AML-193 (cell line): ENCODE data around the gene CACNA2D2.

Experiments used
- DNase-seq, 2 experiments: peaks; one replicate each; lab custom pipeline; 2025; lab: John Stamatoyannopoulos, UW

CACNA2D2 gene

DNA sequence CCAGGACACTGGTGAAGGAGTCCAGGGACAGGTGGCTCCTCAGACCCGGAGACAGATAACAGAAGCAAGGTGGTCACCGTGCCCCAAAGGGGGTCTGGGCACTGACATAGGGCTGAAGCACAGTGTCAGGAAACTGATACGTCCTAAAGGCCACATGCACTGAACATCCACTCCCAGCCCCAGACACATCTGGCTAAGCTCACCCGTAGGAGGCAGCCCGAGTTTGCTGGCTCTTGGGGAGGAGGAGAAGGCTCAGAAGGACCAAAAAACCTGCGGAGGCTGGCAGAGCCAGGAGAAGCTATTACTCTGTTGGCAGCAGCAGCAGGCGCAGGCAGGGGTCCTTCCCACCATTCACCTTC, 1.2 kb downstream of the CACNA2D2 start:
- no peak for DNase-seq

DNA sequence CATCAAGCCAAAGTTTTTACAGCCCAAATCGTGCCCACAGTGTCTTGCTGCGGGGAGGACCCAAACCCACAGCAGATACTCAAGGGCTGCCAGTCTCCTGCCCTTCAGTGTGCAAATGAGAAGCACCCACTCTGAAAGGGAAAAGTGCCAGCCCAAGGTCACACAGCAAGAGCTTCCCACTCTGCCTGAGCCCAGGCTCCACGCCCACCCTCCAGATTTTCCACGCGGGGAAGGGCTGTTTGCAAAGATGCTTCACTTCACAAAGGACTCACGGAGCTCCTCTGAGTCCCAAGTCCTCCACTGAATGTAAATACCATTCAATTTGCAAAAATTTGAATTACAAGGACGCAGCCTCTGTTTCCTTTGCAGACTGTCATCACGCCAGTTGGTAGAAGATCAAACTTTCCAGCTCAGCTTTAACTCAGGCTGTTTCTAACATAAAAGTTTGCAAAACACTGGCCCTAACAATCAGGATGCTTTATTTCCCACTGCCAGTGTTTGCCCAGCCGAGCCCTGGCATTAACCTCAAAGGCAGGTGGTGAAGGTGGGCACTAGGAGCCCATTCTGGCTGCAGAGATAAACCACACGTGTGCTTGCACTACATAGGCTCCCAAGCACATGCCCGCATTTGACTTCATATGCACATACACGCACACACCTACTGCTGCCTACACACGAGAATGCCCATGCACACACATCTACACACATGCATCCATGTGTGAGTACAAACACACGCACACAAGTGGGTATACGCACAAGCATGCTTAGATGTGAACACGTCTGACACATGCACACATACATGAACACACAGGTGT, 7.6 kb downstream of the CACNA2D2 start:
- no peak for DNase-seq

DNA sequence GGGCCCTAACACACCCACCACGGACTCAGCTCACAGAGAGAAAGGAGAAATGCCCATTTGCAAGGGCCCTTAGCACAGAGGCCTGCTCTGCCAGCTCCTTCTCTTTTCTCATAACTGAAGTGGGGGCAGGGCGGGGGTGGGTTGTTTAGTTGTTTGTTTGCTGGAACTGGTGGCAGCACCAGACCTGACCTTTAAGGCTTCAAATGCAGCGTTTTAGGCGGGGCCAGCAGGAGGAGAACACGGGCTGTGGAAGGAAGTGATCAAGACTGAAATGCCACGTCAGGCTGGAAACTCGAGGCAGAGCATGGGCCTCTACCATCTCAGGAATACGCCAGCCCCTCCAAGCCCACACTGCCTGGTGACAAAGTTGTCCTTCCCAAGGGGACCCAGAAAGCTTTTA, 9.3 kb downstream of the CACNA2D2 start:
- no peak for DNase-seq

DNA sequence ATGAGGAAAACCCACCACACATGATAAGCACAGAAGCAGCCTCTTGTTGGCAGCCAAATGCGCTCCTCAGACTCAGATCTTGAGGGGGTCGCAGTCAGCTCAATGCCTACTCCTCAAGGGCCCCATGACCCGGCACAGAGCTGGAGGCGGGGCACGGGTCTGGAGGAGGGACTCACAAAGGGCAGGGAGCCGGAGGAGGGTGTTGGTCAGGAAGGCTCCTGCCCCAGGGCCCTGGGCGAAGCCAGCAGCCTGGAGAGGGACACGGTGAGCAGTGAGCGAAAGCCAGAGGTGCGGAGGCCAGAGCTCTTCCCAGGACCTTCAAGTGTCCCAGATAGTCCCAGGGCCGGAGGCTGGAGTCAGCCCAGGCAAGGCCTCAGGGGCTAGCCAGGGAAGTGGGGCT, 9.8 kb downstream of the CACNA2D2 start:
- DNase-seq: no peak

DNA sequence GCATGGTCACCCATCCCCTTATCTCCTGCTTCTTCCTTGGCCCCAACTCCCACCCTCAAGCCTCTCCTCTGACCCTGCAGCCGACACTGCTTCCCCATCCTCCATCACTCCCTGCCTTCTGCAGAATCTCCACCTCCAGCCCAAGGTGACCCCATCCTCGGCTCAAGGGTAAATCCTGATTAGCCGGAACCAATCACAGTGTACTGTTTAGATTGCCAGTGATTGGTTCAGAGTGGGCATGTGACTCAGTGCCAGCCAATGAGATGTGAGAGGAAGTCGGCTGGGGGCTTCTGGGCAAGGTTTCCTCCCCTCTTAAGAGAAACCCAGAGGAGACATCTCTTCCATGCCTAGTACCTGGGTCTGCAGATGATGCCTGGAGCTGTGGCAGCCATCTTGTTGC, 10.3 kb downstream of the CACNA2D2 start:
- DNase-seq: no peak

DNA sequence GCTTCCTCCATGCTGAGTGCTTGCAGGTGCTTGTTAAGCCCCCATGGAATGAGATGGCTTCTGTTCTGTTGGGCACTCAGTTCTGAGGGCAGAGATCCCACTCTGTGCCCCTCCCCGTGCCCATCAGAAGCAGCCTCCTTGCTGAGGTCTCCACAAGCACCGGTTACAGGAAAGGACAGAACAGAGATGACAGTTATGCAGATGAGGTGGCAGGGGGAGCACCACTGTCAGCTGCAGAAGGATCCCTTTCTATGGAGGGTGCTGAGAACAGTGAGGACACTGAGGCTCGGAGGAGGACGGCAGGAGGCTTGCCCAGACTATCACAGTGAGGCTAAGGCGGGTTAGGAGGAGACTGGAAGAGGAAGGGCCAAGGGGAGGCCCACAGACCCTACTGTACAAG, 12.4 kb downstream of the CACNA2D2 start:
- DNase-seq: no peak

DNA sequence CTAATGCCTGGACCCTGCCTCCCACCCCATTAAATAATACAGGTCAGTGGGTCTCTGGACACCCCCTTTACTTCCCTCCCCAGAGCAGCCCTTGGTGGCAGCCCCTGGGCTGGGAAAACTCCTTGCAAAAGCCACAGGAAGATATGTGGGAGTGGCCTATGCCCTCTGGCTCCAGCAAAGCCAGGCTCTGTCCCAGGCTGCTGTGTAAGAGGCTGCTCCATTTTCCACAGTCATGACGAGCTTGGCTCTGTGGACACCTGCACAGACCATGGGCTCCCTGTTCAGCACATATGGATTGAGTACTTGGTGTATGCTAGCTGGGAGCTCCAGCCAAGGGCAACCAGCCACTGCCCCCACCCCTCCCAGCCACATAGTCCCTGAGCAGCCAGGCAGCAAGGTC, 13.0 kb downstream of the CACNA2D2 start:
- no peak for DNase-seq

DNA sequence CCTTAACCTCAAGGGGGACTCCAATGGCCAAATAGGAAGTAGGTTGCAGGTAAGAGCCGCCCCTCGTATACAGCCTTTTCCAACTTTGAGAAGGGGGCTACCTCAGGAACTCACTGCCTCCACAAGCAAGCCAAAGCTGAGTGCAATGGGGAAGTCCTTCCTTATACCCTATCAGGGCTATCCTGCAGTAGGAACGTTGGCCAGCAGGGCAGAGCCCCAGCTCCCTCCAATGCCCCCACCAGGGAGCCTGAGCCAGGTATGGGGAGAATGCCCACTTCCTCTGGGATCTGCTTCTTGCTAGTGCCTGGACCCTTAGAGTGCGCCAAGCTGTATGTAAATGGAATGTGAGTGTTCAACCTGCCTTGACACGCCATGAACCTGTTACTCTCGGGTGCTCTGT, 16.3 kb downstream of the CACNA2D2 start:
- no peak for DNase-seq

DNA sequence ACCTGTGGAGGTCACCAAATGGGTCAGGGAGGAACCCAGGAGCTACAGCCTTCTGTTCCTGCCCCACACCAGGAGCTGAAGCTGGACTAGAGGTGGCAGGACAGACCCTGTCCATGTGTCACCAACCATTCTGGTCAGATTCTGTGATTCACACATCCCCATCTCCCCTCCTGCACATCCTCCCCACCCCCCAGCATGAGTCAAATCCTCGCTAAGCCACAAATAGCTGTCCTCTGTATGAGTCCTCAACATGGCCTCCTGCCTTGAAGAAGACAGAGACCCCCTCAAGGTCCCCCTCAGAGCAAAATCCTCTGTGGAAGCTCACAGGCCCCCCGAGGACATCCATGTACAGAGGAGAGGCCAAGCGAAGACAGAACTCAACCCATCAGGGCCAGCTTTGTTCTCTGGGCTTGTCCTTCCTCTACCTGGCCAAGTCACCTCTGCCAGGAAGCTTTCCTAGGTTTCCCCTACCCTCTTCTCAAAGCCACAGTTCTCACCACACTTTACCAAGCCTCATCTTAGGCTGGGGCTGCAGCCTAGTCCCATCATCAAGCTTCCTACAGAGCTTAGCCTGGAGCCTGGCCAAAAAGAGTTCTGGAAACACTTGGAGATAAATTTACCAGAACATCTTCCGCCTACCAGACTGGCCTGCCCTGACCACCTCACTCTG, 17.1 kb downstream of the CACNA2D2 start:
- DNase-seq: no peak

DNA sequence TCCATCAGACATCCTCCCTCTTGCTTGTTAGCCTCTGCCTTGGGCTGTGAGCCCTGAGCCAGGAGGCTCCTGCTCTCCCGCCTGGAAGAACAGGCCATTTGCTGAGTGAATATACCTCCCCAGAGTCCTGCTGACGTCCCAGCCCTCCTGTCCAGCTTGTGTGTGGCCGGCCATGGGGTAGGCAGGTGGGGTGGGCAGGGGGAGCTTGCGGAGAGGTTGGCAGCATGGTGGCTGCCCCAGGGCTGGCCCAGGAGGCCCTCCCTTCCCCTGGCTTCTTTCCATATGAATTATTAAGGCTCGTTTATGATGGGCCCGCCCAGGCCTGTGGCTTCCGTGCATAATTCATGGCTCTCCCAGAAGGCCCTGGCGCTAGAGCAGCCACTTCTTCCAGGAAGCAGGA, 18.7 kb downstream of the CACNA2D2 start:
- DNase-seq: no peak

DNA sequence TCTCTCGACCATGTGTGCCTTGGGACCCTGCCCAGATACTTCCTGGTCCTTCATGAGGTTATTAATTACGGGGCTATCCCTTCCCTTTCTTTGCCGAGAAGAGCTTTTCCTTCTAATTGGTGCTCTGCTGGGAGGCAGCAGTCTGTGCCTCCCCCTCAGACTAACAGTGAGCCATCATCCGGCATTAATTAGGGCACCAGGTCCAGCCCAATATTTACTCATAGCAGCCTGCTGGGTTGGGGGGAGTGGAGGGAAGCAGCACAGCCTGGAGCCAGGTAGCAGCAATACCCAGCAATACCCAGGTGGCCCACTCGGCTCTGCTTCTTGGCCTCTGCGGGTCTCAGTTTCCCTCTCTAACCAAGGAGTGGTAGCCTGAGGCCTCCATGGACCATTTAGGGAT, 20.1 kb downstream of the CACNA2D2 start:
- no peak for DNase-seq

DNA sequence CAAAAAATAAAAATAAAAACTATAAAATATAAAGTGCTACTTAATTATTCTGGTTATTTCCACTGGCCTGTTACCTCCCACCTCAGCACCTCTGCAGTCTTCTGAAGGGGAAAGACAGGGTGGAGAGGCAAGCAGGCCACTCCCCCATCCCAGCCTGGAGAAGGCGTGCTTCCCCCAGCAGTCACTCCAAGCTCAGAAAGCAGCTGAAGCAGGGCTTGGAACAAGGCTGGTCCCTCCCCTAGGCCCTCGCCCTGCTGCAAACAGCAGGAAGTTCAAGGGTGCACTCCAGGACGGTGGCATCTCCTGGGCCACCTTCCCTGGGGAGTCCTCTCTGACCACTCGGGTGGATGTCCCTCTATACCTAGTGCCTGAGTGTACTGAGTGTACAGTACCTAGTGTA, 21.4 kb downstream of the CACNA2D2 start:
- DNase-seq: no peak

DNA sequence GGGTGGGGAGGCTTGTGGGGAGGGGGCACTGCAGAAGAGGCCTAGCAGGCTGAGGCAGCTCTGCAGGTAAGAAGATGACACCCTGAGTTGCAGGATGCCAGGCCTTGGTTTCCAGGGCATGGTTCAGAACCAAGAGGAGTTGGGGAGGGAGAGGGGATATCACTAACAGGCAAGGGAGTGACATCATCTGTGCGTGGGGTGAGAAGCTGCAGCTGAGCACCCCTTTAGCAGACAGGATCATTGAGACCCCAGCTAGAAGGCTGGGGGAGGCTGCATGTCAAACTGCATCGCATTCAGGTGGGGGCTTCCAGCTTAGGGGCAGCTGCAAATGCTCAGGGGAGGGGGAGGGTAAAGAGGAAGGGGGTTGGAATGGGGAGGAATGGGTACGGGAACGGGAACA, 23.0 kb downstream of the CACNA2D2 start:
- no peak for DNase-seq

DNA sequence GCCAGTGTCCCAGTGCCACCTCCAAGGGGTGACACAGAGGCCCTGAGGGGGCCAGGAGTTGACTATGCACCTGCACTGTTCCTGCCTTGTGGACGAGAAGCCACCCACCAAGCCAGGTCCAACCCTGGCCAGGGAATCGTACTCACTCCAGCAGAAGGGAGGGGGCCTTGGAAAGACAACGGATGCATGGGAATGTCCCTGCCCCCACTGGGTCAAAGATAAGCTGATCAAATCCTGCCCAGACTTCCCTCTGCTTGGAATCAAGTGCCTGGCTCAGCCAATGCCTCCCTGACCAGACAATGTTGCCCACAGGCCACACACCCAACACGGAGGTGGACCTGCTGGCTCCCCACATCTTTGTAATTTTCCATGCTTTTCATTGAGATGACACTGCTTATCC, 23.9 kb downstream of the CACNA2D2 start:
- DNase-seq: no peak

DNA sequence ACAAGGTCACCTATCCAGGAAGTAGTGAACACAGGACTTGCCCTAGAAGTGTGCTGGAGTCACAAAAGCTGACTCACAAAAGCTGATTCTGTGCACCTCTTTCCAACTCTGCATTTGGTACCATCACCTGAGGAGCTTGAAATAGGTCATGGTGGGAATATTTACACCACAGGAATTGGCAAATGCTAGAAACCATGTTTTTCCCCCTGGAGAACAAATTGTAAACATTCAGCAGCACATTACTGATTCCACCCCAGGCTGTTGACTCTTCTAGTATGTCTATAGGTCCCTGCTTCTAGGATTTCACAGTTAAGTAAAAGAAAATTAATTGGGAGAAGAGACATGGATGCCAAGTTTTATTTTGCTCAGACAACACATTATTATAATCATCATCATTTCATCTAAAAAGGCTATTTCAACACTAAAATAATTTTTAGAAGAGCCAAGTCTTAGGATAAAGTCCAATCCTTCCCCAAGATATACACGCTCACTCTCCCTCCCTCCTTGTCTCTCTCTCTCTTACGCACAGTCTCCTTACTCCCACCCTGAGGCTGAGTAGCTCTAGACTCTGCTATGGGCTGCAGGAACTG, 24.7 kb downstream of the CACNA2D2 start:
- DNase-seq: no peak

DNA sequence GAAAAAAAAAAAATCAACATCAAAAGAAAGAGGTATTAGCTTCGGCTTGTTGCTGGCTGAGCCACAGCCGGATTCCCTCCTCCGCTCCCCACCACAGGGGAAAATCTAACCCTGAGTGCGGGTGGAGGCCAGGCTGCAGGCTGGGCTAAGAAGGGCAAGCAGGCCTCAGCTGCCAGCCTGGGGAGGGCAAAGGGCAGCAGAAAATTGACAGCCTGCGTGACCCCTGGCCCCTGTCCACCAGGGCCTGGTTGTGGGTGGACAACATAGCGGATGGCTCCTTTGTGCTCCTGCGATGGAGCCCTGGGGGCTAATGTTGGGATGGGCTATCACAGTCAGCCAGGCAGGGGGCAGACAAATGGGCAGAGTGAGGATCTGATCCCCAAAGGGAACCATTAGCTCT, 25.4 kb downstream of the CACNA2D2 start:
- DNase-seq: no peak

DNA sequence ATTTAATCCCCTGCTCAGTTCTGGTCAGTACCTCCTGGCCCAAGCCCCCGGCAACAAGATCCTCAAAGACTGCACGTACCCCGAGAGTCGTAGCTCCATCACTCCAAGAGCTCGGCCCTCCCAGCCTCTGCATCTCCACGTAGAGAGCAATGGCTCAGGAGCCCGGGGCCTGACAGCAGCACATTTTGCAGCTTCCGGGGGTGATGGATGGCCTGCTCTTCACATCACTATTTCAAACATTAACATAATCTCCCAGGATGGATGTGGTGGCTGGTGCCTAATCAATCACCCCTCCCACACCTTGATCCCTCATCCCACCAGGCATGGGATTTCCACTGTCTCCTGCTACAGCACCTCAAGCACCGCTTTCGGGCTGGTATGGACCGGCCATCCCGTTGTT, 28.1 kb downstream of the CACNA2D2 start:
- no peak for DNase-seq

DNA sequence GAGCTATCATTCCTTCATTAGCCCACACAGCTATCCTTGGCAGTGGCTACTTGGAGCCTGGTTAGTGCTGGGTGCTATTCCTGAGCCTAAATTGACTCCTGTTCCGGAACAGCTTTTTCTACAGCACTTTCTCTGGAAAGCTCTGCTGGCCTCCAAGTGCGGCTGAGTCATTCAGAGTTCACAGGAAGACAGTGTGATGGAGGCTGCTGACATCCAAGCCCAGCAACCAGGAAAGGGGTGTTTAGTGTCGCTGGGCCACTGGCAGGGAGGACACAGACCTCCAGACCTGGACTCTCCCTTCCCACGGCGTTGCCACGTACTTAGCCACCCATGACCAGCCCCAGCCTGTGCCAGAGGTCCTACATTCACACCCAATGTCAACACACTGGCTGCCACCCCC, 28.7 kb downstream of the CACNA2D2 start:
- DNase-seq: no peak

DNA sequence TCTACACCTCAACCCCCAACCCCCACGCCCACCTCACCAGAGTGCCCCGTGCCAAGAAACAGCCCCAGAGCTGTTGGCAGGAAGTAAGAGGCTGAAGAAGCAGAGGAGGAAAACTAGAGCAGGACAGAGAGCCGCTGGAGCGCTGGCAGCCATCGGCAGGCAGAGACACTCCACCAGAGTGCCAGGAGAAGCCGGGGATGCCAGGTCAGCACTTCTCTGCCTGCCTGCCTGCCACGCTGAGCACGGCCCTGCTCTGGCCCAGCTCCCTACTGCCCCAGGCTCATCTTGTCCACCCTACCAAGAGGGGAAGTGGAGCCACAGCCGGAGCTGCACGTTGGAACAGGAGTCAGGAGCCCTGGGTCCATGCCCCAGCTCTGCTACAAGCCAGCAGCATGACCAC, 29.7 kb downstream of the CACNA2D2 start:
- DNase-seq: no peak

DNA sequence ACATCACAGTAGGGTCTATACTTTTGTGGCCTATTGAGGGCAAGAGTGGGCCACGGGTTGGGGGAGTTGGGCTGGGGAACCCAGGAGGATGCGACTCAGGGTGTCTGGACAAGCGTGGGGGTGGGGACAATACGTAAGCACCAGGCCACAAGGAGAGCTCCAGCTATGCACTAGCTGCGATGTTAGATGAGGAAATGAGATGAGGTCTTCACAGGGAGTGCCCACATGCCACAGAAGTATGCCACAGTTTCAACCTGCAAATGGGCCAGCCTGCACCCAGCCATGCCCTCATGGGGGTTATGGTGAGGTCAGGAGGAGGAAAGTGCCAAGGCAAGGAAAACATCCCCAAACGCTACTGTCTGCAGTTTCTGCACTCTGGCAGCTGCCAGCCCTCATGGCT, 30.5 kb downstream of the CACNA2D2 start:
- DNase-seq: no peak

DNA sequence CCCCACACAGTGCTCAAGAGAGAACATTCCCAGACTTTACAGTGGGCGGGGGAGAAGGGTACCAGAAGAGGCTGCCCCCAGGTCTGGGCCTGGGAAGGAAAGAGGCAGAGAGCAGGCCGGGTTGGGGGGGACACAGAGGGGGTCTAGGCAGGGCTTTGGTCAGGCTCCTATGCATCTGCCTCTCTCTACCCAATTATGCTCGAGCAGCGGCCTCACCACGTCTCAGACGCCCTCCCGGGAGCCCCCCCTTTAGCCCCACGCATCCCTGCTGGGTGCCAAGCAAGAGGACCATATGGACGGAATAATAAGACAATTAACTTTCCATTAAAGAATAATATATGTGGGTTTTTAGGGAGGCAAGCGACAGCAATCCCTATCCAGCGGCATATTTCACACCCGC, 32.8 kb downstream of the CACNA2D2 start:
- no peak for DNase-seq

DNA sequence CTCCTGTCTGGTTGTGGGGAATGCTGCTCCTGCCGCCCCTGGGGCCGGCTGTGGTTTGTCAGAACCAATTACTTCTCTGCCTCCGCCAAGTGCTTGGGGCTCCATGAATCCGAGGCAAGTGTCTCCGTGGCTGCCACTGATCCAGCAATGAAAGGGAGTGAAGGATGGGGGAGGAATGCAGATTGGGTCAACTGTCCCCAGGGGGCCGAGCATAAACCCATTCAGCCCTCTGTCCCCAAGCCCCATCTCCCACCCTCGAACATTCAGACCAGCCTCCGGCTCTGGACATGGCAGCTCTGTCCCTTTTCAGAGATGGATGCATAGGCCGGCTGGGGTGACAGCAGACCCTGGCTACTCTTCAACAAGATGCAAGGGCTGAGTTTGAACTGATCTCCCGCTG, 35.5 kb downstream of the CACNA2D2 start:
- DNase-seq: no peak

DNA sequence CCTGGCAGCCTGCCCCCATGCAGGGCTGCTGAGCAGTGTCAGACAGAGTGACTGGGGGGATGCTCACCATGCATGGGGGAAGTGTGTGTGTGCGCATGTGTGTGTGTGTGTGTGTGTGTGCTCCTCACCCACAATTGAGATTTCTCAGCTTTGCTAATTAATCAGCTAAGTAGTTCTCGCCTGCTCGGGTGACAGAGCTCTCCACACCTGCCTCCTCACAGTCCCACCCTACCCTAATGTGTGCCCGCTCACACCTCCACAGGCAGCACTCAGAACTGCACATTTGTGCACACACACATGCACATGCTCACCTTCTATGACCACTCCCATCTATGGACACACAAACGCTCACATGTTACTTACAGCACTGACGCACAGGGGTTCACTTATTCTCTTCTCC, 37.3 kb downstream of the CACNA2D2 start:
- DNase-seq: no peak

DNA sequence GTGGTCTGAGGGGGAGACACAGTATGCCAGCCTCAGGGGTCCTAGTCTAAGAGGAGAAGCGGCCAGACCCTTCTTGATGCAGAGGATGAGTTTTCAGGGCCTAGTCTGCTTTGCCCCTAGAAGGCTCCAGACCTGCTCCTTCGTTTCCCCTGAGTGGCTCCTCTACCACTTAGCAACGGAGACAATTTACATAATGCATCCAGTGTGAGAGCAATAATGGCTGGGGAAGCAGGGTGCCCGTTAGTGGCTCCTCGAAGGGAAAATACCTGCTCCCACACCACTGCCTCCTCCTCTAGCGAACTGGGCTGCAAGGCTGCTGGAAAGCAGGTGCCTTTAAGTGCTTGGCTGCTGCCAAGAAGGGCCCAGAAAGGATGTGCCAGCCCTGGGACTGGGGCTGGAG, 38.9 kb downstream of the CACNA2D2 start:
- no peak for DNase-seq
